H1 (cell line): ENCODE measurements around the gene ZBTB44. TPM values are rescaled to one million over a fixed set of nuclear protein-coding genes. Genes with fewer than 3 reads are reported as not detected.
"Not testable (repeated sequence)": the region's sequence is repeated elsewhere in the genome, so short reads cannot be mapped to it uniquely, and the experiment has no call there.

Experiments used
- CTCF ChIA-PET: fragments of 300-600 bp; sonication (Branson Sonifier 250); formaldehyde crosslinking; loops from one replicate; lab custom pipeline; 2021; ENCODE audit not compliant: partially characterized antibody; lab: Charles Lee
- POLR2A ChIA-PET: fragments of 300-600 bp; sonication (Branson Sonifier 250); formaldehyde crosslinking; loops from one replicate; lab custom pipeline; 2021; ENCODE audit warnings: inconsistent platforms; ENCODE audit not compliant: partially characterized antibody; lab: Charles Lee
- DNase-seq, 2 experiments: peaks; one replicate each; pipeline versions ENCODE4 v3.0.0 to v3.0.0-alpha.2; 2010 to 2022; ENCODE audit warnings: low spot score in 2 of 2, low read depth in 1 of 2, mixed read lengths in 1 of 2
- FAIRE-seq: peaks from 2 replicates; lab custom pipeline; 2011; peaks lifted over from hg19 to GRCh38; lab: Jason Lieb, UNC
- H2AFZ ChIP-seq: 2 replicates; pipeline ENCODE4 v1.8.1; 2012; ENCODE audit warnings: low read length, inconsistent platforms
- H2AK5ac ChIP-seq: 2 replicates; pipeline ENCODE4 v1.6.1; 2013; ENCODE audit warnings: low read depth, low read length
- H2BK120ac ChIP-seq: replicated peaks from 2 replicates; pipeline ENCODE3; 2013; ENCODE audit warnings: low read depth, low read length, inconsistent platforms
- H2BK12ac ChIP-seq: 2 replicates; pipeline ENCODE4 v1.6.1; 2013; ENCODE audit warnings: low read depth, low read length
- H2BK15ac ChIP-seq: 2 replicates; pipeline ENCODE4 v1.6.1; 2013; ENCODE audit warnings: low read length
- H2BK20ac ChIP-seq: 2 replicates; pipeline ENCODE4 v1.6.1; 2013; ENCODE audit warnings: low read length
- H2BK5ac ChIP-seq: 2 replicates; pipeline ENCODE4 v1.6.1; 2013; ENCODE audit warnings: low read depth, low read length
- H3K14ac ChIP-seq: 2 replicates; pipeline ENCODE4 v1.6.1; 2013; ENCODE audit warnings: inconsistent platforms; ENCODE audit not compliant: insufficient read length
- H3K18ac ChIP-seq: 2 replicates; pipeline ENCODE4 v1.6.1; 2013; ENCODE audit warnings: low read length; ENCODE audit errors: extremely low read depth
- H3K23ac ChIP-seq: 2 replicates; pipeline ENCODE4 v1.6.1; 2013; ENCODE audit warnings: inconsistent platforms; ENCODE audit not compliant: insufficient read length
- H3K23me2 ChIP-seq: 2 replicates; pipeline ENCODE4 v1.6.1; 2013; ENCODE audit warnings: low read depth, low read length
- H3K27ac ChIP-seq: 2 replicates; pipeline ENCODE4 v1.6.1; 2011; ENCODE audit warnings: low read depth, low read length, inconsistent platforms
- H3K27me3 ChIP-seq, 4 experiments: replicated peaks in 1 of 4; 1 replicate in 1 of 4; 2 replicates in 3 of 4; pipeline versions ENCODE4 v1.6.1 to v1.8.1; 2011 to 2013; ENCODE audit warnings: low read length in 3 of 4, mild to moderate bottlenecking in 3 of 4, inconsistent platforms in 2 of 4, mixed read lengths in 2 of 4, moderate library complexity in 1 of 4; ENCODE audit not compliant: control insufficient read depth in 3 of 4, insufficient read depth in 3 of 4; ENCODE audit errors: extremely low read depth in 1 of 4
- H3K36me3 ChIP-seq, 4 experiments: 2 replicates each; pipeline versions ENCODE4 v1.6.1 to v1.8.1; 2011 to 2013; ENCODE audit warnings: mild to moderate bottlenecking in 4 of 4, low read length in 3 of 4, moderate library complexity in 2 of 4, control low read depth in 1 of 4, inconsistent platforms in 1 of 4; ENCODE audit not compliant: insufficient read depth in 4 of 4, control insufficient read depth in 2 of 4
- H3K4ac ChIP-seq: replicated peaks from 2 replicates; pipeline ENCODE3; 2013; ENCODE audit warnings: low read length, low read depth, mixed read lengths, inconsistent platforms; ENCODE audit not compliant: insufficient read length
- H3K4me1 ChIP-seq, 4 experiments: replicated peaks in 1 of 4; 1 replicate in 1 of 4; 2 replicates in 3 of 4; pipeline versions ENCODE4 v1.6.1 to v1.8.1; 2011 to 2013; ENCODE audit warnings: low read length in 3 of 4, inconsistent platforms in 2 of 4, mixed read lengths in 1 of 4; ENCODE audit not compliant: insufficient read depth in 4 of 4, control insufficient read depth in 3 of 4
- H3K4me2 ChIP-seq, 2 experiments: 2 replicates each; pipeline versions ENCODE4 v1.6.1 to v1.8.1; 2011 to 2013; ENCODE audit warnings: low read depth in 2 of 2, low read length in 2 of 2, control low read depth in 1 of 2, inconsistent platforms in 1 of 2, mild to moderate bottlenecking in 1 of 2; ENCODE audit not compliant: insufficient read depth in 1 of 2
- H3K4me3 ChIP-seq, 4 experiments: fragments of 200-600, 300-600 bp in 1 of 4; sonication (generic), shearing (Covaris generic), sonication (Bioruptor Twin) in 1 of 4; 2 replicates each; pipeline versions ENCODE4 v1.5.1 to v1.8.1; 2011 to 2016; ENCODE audit warnings: low read length in 4 of 4, low read depth in 3 of 4, control low read depth in 2 of 4, inconsistent platforms in 2 of 4, mild to moderate bottlenecking in 2 of 4, mixed read lengths in 1 of 4, moderate library complexity in 1 of 4; ENCODE audit not compliant: insufficient read depth in 2 of 4; ENCODE audit errors: extremely low read depth in 1 of 4
- H3K56ac ChIP-seq: replicated peaks from 2 replicates; pipeline ENCODE3; 2013; ENCODE audit warnings: low read depth, mild to moderate bottlenecking, mixed read lengths, low read length, inconsistent platforms; ENCODE audit not compliant: insufficient read length
- H3K79me1 ChIP-seq: 2 replicates; pipeline ENCODE4 v1.6.1; 2013; ENCODE audit warnings: low read depth, low read length, control low read depth
- H3K79me2 ChIP-seq, 2 experiments: 2 replicates each; pipeline versions ENCODE4 v1.6.1 to v1.8.1; 2012 to 2013; ENCODE audit warnings: low read length in 2 of 2, mild to moderate bottlenecking in 2 of 2, inconsistent platforms in 1 of 2; ENCODE audit not compliant: insufficient read depth in 2 of 2, control insufficient read depth in 1 of 2
- H3K9ac ChIP-seq, 4 experiments: replicated peaks in 1 of 4; 1 replicate in 1 of 4; 2 replicates in 3 of 4; pipeline versions ENCODE4 v1.6.1 to v1.8.1; 2011 to 2013; ENCODE audit warnings: low read depth in 3 of 4, low read length in 3 of 4, control low read depth in 2 of 4, mild to moderate bottlenecking in 2 of 4, moderate library complexity in 2 of 4, inconsistent platforms in 1 of 4; ENCODE audit errors: extremely low read depth in 1 of 4
- H3K9me3 ChIP-seq, 2 experiments: 2 replicates each; pipeline versions ENCODE4 v1.6.1 to v1.8.1; 2012 to 2013; ENCODE audit warnings: mild to moderate bottlenecking in 2 of 2, moderate library complexity in 2 of 2, control low read depth in 1 of 2, inconsistent platforms in 1 of 2, low read depth in 1 of 2, low read length in 1 of 2, mixed read lengths in 1 of 2; ENCODE audit not compliant: insufficient read depth in 2 of 2
- H4K20me1 ChIP-seq, 2 experiments: replicated peaks in 1 of 2; 2 replicates each; pipeline versions ENCODE3 to v1.8.1; 2011 to 2013; ENCODE audit warnings: inconsistent platforms in 2 of 2, low read length in 2 of 2, mild to moderate bottlenecking in 1 of 2; ENCODE audit not compliant: insufficient read depth in 2 of 2, control insufficient read depth in 1 of 2
- H4K5ac ChIP-seq: 2 replicates; pipeline ENCODE4 v1.6.1; 2013; ENCODE audit warnings: low read length, low read depth, mixed read lengths, inconsistent platforms; ENCODE audit not compliant: insufficient read length
- H4K8ac ChIP-seq: 2 replicates; pipeline ENCODE4 v1.8.0; 2013; ENCODE audit warnings: mild to moderate bottlenecking, moderate library complexity, low read length, inconsistent platforms; ENCODE audit not compliant: insufficient read depth; ENCODE audit errors: extremely low read depth
- H4K91ac ChIP-seq: replicated peaks from 2 replicates; pipeline ENCODE3; 2013; ENCODE audit warnings: low read length, mixed read lengths, inconsistent platforms; ENCODE audit not compliant: insufficient read length
- GTF2F1 ChIP-seq: IDR thresholded peaks from 2 replicates; pipeline ENCODE4 v1.6.1; 2012; ENCODE audit warnings: low read depth, low read length, improper control_type of control experiment, borderline replicate concordance
- PHF8 ChIP-seq: fragments of 200-600 bp; sonication (generic); conservative IDR thresholded peaks from 2 replicates; pipeline ENCODE4 v1.7.1; 2012; ENCODE audit warnings: low read depth, mild to moderate bottlenecking, inconsistent platforms, low read length, moderate library complexity
- SIX5 ChIP-seq: IDR thresholded peaks from 2 replicates; pipeline ENCODE4 v1.6.1; 2011; ENCODE audit warnings: mild to moderate bottlenecking, low read depth, low read length
- SP1 ChIP-seq: IDR thresholded peaks from 2 replicates; pipeline ENCODE4 v1.6.1; 2011; ENCODE audit warnings: low read depth, low read length
- SP2 ChIP-seq: IDR thresholded peaks from 2 replicates; pipeline ENCODE4 v1.6.1; 2012; ENCODE audit warnings: mild to moderate bottlenecking, low read length, inconsistent platforms
- SP4 ChIP-seq: IDR thresholded peaks from 2 replicates; pipeline ENCODE4 v1.6.1; 2012; ENCODE audit warnings: low read length, inconsistent platforms
- ZNF274 ChIP-seq: IDR thresholded peaks from 2 replicates; pipeline ENCODE4 v1.7.0; 2012; ENCODE audit warnings: low read length, borderline replicate concordance; ENCODE audit errors: extremely low read depth
- WGBS, 2 experiments: shearing (Covaris generic) in 1 of 2; methylation state at CpG; one replicate each; pipeline versions ENCODE4 v1.1.6 to v1.1.7; 2013 to 2015; ENCODE audit warnings: low lambda C conversion rate in 2 of 2, mixed read lengths in 2 of 2, inconsistent platforms in 1 of 2, low coverage in 1 of 2, missing lambda C conversion rate in 1 of 2; ENCODE audit not compliant: insufficient replicate concordance in 2 of 2, insufficient coverage in 1 of 2, insufficient read length in 1 of 2; ENCODE audit errors: extremely low coverage in 1 of 2, missing lambda C conversion rate in 1 of 2; 5-methylcytosine and 5-hydroxymethylcytosine counted together
- polyA plus RNA-seq, 7 experiments: library from polyadenylated mRNA; depleted of rRNA in 3 of 7; stranded (reverse) in 5 of 7; unstranded in 2 of 7; fragments of >200 nt in 5 of 7; fragments of 200-250 nt in 2 of 7; gene quantifications; 1 replicate in 5 of 7; 2 replicates in 1 of 7; 4 replicates in 1 of 7; pipeline versions ENCODE4 v1.2.1 to v1.2.3, GENCODE V29; 2011 to 2013; ENCODE audit warnings: missing spikeins in 2 of 7, mixed read lengths in 2 of 7
- total RNA-seq: library from RNA; stranded (reverse); fragmentation: NEBNext Ultra II Directional; extraction: Animal tissue kit (Norgen Biotek cat#: 25700); gene quantifications from 2 replicates; pipeline ENCODE4 v1.2.1, GENCODE V29; 2021

The ZBTB44 gene
- total and polyA plus RNA-seq, 2 of the 8 experiments (the other 6 are each of a cell fraction or from before 2014, with no cell fraction given) = 37.2 to 158 TPM

DNA sequence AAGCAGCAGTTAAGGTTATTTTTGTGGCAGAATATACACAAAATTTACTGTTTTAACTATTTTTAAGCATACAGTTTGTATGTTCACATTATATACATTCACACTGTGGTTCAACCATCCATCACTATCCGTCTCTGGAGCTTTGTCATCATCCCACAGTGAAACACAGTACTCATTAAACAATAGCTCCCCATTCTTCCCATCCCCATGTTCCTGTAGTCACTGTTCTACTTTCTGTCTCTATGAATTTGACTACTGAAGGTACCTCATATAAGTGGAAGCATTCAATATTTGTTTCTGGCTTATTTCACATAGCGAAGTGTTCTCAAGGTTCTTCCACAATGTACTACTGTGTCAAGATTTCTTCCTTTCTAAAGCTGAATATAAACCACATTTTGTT, 32.6 kb downstream of the ZBTB44 start (continued):
- no peak for TF ChIP-seq ZNF274
- TF ChIP-seq GTF2F1 = no peak
- no peak for TF ChIP-seq SP4
- TF ChIP-seq PHF8 = no peak
- no peak for TF ChIP-seq SIX5
- no peak for TF ChIP-seq SP1
- TF ChIP-seq SP2 = no peak

DNA sequence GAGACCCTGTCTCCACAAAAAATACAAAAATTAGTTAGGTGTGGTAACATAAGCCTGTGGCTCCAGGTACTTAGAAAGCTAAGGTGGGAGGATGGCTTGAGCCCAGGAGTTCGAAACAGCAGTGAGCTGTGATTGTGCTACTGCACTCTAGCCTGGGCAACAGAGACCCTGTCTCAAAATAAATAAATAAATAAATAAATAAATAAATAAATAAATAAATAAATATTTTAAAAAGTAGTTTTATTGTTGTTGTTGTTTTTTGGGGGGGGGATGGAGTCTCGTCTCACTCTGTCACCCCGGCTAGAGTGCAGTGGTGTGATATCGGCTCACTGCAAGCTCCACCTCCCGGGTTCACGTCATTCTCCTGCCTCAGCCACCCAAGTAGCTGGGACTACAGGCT, 33.4 kb downstream of the ZBTB44 start:
- CTCF ChIA-PET = interaction anchor here (1.5 kb wide), 1 partner anchor 9 kb away, joined by 3 read pairs; no protein-coding TSS in a partner anchor

More for the DNA sequence above, 33.4 kb downstream of the ZBTB44 start:
- H2BK5ac ChIP-seq, H3K14ac ChIP-seq, H2BK120ac ChIP-seq, H3K27ac ChIP-seq, H2BK20ac ChIP-seq, H4K5ac ChIP-seq, DNase-seq, H4K8ac ChIP-seq, FAIRE-seq, H2BK12ac ChIP-seq, H3K4me1 ChIP-seq, H4K20me1 ChIP-seq, H3K9ac ChIP-seq, H2AFZ ChIP-seq, H4K91ac ChIP-seq, H3K79me1 ChIP-seq, H2BK15ac ChIP-seq, H3K9me3 ChIP-seq, H3K27me3 ChIP-seq, H3K4me2 ChIP-seq, H2AK5ac ChIP-seq, H3K56ac ChIP-seq, H3K36me3 ChIP-seq, H3K18ac ChIP-seq, H3K23me2 ChIP-seq, H3K4me3 ChIP-seq, H3K4ac ChIP-seq, H3K23ac ChIP-seq: not testable (repeated sequence)
- POLR2A ChIA-PET = interaction anchor here (0.8 to 1.8 kb wide), 3 partner anchors 14 to 129 kb away, joined by 4 to 5 read pairs (median 4); no protein-coding TSS in a partner anchor
- 89% methylated on average over 6 of the region's 6 CpGs; no CpG with 5 or more reads in 1 of the 2 experiments for WGBS, 2 experiments
- H3K79me2 ChIP-seq = peaks cover 0 to 90% of the 10 kb centered on the region in 2 experiments; a peak in 2 of 4 replicates
